GM03348 (cell line): ENCODE data around the gene MGA.

Experiments
- DNase-seq: peaks from one replicate; pipeline ENCODE4 v3.0.0; 2012; ENCODE audit warnings: low spot score

The MGA gene

DNA sequence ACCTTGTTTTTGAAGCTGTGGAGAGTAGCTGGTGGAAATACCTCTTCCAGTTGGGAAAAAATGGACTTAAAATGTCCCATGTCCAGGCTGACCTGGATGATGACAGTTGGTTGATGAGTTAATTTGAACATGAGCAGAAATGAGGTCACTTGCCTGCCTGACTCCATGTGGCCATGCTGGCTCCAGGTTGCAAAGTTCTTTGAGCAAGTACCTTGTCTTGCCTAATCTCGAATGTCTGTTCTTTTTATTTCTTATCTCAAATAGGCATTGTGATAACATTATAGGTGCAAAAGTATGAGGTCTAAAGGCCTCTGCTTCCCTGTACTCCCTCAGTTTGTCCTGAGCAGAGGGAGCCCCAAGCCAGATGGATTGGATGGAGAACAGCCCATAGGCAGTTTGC lies 123.1 kb downstream of the MGA start:
- DNase-seq = no peak

DNA sequence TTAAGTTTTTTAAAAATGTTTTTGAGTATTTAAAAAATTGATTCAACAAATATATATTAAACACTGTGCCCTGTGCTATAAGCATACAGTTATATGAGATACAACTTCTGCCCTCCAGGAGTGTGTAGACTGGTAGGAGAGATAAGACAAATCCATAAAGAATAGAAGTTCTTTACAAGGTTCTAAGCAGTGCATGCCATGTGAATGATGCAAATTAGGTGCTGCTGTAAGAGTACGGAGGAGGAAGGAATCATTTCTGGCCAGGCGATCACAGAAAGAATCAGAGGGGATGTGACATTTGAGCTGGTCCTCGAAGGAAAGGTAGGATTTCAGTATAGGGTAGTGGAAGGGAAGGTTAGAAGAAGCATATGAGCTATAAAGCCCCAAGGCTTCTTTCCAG lies 128.1 kb downstream of the MGA start:
- DNase-seq = no peak

DNA sequence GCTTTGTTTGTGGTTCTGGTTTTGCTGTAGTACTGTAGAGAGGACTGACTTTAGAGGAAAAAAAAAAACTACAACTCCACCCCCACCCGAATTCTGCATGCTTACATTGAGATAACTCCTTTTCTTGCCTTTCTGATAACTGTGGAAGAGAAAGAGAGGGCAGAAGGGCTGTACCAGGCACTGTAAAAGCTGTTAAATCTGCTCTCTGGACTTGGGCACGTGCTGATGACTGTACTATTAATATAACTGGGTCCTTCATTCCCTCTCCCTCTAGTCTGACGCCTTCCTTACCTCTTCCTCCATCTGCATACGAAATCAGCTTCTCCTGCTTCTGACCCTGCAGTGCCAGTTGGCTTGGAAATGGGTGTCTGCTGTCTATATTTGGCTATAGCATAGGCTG lies 129.0 kb downstream of the MGA start:
- DNase-seq = no peak

DNA sequence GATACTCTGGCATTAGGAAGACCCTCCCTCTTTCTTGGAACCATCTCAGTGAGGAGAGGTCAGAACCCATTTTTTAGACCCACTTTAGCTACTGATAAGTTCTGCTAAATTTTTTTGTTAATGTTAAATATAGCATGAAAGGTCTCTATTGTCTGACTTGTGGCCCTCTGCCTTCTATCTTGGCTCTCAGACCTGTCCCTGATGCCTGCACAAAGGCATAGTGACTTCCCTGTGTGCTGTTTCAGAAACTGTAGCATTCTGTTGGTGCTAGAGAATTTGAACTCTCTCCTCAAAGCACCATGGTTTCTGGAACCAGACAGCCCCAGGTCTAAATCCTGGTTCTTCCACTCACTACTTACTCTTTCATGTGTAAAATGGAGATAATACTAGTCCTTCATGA lies 129.5 kb downstream of the MGA start:
- DNase-seq = no peak

DNA sequence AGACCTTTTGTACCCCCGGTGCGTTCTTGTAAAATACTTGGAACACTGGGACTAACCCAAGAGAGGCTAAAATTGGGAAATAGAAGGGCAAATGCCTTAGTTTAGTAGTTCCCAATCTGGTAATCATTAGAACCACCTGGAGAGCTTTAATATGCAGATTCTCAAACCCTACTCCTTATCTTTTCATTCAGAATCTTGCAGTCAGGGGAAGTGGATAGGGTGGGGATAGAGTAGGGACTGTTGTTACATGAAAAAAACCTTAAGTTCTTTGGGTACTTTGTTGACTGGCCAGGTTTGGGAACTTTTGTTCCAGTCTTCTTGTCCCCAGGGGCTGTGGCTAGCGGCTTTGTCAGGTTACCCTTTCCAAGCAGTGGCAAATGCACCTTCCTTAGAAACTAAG lies 130.0 kb downstream of the MGA start:
- no peak for DNase-seq

DNA sequence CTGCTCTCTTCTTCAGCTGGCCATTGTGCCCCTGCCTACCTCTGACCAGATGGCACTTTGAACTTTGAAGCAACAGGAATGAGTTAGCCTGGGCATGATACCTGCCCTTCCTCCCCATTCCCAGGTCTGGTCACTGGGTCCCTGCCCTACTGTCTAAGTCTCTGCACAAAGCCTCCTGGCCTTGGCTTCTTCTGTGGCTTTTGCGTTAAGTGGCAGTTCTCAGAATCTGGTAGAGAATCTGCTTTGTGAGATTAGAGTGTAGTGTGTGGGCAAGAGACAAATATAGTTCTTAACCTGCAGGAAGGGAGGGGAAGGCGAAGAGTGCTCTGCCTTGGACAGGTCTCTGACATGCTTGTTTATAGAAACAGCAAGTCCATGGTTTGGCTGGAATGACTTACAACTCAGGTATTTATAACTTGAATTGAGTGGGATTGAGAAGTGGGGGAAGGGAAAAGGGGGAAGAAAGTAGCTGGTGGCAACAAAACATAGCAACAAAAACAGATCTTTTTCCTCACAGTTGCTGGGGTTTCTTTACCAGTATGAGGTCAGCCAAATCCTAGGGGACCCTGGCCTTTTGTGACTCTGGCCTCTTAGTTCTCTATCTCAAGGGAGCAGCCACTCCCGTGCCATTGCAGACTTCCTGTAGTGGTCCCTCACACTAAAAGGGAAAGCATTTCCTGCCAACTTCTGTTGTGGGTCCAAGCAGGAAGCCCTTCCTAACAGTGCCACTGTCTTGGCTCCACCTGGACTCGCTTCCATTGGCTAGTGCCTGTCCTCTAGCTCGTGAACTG lies 130.7 kb downstream of the MGA start:
- peak; percentile 38 for DNase-seq

DNA sequence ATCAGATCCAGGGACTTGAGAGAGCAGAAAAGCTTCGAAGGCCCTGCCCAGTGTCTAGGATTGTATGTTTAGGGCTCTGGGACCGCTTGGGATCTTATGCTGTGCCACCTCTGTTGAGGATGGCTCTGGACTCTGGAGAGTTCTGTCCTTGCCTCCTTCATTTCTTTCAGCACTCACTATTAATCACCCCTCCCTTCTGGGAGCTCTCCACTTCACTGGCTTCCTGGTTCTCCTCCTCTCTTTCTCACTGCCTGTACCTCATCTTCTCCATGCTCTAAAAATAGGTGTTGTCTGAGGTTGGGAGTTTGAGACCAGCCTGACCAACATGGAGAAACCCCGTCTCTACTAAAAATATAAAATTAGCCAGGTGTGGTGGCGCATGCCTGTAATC lies 131.3 kb downstream of the MGA start:
- no peak for DNase-seq

DNA sequence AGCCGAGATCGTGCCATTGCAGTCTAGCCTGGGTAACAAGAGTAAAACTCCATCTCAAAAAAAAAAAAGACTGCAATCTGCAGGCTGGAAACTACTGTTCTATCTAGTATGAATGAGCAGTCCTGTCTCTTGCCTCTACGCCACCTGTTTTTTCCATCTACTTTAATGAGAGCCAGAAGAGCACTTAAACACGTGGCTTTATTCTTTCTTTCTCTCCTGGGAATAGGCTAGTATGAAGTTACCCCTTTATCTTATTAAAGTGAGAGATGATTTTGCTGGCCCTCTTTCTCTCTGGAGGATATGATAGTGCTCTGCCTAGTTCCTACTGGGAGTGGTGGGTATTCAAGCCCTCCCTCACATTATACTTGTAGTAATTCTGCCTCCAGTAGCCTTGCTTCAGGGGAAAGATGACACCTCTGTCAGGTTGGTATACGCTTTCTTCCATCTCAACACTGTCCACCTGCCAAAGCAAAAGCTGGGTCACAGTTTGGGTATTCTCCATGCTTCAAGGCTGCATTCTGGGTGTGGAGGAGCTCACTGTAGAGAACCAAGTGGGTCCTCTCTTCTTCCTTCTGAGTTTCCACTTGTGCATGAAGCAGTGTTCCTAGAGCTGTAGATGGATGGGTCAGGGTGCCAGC lies 131.9 kb downstream of the MGA start:
- DNase-seq = no peak

DNA sequence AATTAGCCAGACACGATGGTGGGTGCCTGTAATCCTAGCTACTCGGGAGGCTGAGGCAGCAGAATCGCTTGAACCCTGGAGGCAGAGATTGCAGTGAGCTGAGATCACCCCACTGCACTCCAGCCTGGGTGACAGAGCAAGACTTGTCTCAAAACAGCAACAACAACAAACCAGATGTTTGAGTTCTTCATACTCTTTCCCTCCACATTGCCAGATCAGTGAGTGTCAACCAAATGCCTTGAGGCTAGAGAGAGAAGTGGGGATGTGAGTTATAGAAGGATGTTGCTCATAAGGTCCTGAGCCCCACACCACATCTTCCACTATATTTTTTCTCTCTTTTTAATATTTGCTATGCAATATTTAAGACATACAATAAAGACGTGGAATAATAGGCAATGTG lies 133.9 kb downstream of the MGA start:
- DNase-seq = no peak

DNA sequence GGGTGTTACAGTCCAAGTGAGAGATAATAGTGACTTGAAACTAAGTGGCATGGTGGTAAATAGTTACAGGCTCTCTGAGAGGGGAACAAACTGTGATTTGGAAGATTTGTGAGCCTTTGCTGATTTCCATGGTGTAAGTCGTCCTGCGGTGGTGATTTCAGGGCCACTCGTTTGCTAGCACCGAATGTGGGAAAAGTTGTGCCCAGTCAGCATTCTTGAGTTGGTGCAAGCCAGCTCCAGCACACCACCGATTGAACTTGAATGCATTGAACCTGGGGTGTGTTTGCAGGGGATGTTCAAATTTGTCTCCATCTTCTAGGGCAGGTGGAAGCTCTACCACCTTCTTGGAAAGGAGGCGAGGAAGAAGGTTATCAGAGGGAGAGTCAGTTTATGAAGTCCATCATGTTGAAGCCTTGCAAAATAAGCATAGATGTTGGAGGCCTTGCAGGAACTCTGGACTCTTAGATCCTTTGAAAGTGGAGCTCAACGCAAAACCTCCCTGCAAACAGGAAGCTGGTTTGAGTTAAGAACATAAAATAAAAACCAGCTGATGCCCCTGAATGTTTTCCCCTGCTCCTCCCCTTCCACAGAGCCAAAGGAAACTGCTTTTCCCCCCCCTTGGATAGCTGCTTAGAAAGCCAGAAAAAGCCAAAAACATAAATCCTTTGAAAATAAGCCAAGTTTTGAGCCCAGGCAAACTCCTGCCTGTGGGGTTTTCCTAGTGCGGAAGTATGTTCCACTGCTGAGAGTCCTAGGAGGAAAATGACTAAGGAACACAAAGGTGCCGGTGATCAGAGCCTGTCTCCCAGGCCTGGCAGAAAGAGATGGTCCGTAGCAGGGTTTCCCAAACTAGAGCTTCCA lies 136.0 kb downstream of the MGA start:
- peak; percentile 75 for DNase-seq

DNA sequence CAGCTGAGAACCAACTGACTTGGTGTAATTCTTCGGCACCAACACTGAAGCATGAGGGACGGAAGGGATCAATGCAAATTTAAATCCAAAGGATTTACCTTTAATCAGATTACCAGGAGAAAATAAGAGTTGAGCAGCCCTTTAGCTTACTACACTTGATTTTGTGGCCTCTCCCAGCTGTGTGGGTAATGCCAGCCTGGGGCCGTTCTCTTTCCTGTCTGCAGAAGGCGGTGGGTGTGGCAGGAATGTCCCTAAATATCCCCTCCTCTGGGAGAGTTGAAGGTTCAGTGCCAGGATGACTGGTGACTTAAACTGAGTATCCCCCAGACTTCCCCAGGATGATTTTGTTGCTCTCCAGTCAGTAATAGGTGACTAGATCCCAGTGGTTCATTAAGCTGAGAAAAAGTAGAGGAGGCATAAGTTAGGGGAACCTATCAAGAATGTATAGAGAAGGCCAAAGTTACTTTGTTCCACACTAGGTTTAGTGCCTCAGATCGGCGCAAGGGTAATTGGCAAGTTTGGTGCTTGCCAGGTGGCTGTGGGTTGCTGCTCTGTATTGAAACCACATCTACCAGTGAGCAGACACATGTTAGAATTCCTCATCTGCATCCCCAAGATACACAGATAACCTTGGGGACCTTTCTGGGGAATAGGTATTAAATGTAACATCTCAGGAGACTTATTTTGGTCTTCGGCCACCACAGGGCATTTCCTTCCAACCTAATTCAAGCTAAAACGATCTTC lies 137.2 kb downstream of the MGA start:
- DNase-seq = no peak

DNA sequence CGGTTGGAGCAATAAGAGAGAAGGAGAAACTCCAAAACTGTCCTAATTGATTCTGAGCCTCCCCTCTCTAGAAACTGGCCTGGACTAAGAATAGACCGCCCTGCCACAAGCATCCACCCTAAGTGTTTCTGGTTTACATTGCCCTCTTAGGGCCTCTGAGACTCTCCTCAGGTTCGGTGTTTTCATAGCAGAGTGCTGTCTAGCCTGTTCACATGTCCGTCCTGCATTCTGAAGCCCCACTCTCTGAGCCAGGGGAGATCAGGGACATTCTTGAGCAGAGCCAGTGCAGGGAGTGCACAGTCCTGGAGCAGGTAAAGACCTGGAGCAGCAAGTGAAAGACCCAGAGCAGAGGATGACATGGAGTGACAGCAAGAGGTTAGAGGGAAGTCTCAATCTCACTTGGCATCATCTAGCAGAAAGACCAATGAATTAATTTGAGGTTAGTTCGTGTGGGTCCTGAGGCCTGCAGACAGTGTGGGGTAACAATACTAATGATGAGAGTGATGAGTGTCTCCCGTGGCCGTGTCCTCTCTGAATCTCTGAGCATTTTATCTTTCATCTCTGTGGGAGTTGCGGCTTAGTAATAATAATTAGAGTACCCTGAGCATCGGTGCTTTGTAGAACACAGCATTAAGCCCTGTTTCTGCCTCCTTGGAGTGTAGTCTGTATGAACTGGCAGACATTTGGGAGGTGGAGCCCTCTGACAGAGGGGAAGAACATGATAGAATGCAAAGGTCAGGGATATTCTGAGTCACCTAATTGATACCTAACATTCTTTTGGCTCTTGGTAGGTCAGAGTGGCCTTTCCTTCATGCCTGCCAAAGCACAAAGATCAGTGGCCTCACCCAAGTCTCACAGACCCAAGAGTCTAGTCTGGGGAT lies 138.6 kb downstream of the MGA start:
- DNase-seq = peak; percentile 38

DNA sequence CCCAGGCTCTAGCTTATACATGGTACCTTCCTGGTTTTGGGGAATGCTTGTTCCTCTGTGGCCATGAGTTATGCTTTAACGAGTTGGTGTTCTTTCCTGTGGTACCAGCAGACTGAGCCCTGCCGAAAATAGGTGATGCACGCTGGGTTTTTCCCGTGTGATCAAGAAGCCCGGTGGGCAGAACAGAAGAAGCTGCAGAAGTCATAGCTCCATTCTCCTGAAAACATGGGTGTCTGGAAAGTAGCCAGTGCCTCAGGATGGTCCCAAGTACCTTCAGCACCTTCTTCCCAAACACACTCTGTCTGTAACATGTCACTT lies 139.2 kb downstream of the MGA start:
- DNase-seq = no peak

DNA sequence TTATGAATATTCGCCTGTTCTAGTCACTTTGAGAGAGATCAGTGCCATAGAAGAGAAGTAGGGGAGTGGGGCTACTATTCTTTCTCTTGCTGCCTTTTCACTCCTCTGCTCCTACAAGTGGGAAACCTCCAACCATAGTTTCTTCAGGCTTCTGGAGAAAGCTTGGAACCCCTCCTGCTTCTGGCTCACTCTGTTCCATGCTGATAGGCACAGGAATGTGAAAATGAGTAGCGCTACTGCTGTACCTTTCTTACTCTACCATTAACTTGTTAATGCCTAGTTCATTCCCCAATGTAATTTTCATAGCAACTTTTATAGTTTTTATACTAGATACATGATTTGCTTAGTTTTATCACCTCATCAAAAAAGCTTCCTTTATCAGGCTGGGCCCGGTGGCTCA lies 141.0 kb downstream of the MGA start:
- no peak for DNase-seq

DNA sequence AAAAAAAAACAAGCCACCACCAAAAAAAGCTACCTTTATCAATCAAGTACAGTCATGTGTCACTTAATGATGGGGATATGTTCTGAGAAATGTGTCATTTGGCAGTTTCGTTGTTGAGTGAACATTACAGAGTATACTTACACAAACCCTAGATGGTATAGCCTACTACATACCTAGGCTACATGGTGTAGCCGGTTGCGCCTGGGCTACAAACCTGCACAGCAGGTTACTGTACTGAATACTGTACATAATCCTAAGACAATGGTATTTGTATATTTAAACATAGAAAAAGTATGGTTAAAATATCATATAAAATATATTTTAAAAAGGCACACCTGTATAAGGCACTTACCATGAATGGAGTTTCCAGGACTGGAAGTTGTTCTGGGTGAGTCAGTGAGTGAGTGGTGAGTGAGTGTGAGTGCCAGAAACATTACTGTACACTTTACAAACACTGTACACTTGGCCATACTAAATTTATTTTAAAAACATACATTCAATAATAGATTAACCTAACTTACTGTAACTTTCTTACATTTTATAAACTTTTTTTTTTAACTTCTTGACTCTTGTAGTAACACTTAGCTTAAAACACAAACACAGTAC lies 141.7 kb downstream of the MGA start:
- DNase-seq = no peak

DNA sequence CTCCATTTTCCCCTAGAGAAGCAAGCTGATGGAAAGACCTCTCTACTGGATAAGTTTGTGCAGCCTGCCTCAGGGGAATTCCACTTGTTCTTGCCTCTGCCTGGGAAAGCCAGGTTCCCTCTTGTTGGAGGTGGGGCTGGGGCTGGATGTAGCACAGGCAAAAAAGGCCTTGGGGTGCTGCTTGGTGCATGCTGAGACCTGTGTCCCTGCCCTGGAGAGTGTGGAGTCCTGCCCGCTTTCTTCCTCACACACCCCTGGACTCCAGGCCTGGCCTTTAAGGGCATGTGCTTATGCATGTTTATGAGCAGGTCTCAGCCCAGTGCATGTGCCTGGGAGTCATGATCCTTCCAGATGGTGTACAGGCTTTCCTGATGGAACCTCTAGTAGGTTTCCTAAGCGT lies 144.2 kb downstream of the MGA start:
- no peak for DNase-seq

DNA sequence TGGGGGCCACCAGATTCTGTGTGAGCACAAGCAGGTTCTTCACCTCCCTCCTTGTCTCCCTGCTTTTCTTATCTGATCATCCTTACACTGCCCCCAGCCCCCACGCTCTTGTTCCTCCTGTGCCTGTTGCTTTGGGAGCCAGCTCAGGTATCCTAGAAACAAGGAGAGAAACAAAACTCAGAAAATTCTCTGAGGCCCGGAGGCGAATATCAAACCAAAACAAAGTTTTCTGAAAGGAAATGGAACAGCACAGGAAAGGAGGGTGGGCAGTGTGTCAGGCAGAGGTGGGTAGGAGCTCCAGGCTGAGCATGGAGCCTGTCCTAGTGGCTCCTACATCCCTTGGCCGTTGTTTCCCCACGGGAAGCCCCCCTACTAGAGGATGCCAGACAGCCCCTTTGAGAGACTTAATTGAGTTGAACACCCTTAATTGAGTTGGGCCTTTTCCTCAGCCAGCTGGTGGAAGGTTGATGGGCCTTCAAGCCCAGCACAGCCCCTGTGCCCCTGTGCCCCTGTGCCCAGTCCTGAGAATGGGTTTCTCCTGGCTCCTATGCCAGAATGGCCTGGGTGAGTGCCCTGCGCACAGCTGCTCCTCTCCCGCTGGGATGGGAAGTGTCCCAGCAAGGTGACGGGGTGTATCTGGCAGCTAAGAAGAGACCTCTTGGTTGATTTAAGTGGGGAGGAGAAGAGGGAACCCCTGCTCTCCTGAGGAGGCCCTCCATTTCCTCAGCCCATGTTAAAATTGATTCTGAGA lies 144.9 kb downstream of the MGA start:
- no peak for DNase-seq

DNA sequence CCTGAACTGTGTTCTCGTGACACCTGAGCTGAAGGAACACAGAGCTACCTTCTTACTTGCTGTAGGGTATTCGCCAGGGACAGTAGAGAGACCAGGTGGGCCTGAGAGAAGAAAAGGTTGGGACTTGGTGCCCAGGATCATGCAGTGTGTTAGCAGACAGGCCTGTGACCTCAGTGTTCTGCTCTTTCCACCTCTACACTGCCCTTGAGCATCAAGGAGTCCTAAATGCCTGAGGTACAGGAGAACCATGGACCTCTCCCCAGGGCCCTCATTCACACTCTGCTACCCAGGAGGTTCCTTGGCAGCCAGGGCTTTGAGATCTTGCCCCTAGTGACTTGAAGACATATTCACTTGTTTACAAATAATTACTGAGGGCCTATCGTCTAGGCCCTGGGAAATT lies 145.5 kb downstream of the MGA start:
- no peak for DNase-seq

DNA sequence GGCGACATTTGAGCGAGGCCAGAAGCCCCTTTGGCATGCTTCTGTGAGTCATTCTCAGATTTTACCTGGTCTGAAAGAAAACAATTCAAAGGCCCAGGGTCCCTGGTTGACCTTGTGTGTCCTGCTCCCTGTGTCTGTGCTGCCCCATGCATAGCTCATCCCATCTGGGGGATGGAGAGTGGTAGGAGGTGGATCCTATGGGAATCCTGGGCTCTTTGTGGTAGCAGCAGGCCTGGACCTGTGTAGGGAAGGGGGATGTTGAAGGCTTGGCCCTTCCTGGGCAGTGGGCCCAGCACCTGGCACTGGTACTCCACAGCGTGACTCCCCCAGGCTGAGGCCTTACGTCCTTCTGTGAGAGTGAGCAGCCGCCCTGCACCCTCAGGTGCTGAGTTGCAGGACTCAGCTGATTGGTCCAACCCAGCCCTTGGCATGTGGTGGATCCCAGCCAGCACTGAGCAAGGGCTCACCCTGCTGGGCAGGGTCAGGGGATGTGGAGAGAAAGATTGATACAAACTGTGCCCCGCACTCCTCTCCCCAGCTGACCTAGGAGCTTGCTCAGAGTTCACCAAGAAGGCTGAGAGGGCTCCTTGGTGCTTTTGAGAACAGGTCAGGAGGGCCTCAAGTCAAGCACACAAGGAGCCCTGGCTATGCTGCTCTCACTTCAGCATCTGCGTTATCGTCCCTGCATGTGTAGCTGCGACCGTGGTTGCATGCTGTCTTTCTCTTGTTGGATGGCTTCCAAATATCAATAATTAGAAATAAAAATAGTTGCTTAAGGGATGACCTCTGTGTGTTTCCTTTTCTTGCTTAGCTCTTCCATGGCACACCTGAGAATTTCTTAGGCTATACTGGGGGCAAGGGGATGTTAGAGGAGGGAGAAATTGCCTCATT lies 146.3 kb downstream of the MGA start:
- no peak for DNase-seq
